GM13977 (cell line): ENCODE data around the gene PRDM16.

Source experiments
- DNase-seq: peaks from one replicate; pipeline ENCODE4 v3.0.0; 2012; ENCODE audit warnings: low spot score
- in situ Hi-C: fragments of 300-500 bp; cut with MboI; formaldehyde crosslinking; loops from one replicate; pipeline ENCODE4 v1.12.0; 2022; ENCODE audit warnings: low sequenced_read_pairs, low pct_unique_long_range_greater_than_20kb, mixed read lengths, inconsistent platforms; ENCODE audit not compliant: unreplicated experiment
- TF ChIP-seq, protein P1 (sequence below): IDR thresholded peaks from 2 replicates; pipeline ENCODE4 v1.5.1; 2012; ENCODE audit warnings: mild to moderate bottlenecking, control low read depth; ENCODE audit not compliant: insufficient read depth; ENCODE audit errors: extremely low read depth, missing control alignments

PRDM16 gene

DNA sequence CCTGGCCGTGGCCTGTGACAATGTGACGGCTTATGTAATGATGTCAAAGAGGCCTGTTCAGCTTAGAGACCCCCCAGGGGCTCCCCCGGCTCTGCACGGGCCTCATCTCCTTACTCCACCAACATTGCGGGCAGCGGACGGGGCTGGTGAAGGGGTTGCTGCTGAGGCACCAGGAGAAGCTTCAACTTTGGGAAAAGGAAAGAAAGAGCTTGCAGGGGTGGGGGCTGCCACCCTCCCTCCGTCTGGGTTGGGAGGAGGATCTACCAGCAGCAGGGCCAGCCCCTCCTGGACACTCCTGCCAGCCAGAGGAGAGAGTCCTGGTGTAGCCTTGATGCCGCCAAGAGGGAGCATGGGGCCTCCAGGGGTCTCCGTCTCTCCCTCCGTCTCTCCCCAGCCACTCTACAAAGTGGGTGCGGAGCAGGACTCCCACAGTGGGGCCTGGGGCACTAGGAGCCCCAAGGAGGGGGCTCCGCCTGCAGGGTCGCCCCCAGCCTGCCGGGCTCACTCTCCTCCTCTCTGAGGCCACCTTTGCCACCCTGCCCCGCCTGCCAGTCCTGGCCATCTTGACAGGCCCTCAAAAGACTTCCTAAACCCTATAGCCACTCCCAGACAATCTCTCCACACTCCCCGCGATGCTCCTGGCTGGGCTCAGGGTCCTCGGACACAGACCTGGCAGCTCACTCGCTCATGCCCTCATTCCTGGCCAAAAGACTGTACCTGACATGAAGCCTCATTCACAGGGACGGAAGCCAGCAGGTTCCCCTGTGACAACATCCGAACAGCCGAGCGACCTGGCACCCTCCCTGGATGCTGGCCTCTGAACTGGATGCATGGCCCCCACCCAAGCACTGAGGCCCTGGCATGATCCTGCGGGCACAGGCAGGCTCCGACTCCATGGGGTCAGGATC is 255.0 kb downstream of the PRDM16 start:
- TF ChIP-seq, protein P1, sequence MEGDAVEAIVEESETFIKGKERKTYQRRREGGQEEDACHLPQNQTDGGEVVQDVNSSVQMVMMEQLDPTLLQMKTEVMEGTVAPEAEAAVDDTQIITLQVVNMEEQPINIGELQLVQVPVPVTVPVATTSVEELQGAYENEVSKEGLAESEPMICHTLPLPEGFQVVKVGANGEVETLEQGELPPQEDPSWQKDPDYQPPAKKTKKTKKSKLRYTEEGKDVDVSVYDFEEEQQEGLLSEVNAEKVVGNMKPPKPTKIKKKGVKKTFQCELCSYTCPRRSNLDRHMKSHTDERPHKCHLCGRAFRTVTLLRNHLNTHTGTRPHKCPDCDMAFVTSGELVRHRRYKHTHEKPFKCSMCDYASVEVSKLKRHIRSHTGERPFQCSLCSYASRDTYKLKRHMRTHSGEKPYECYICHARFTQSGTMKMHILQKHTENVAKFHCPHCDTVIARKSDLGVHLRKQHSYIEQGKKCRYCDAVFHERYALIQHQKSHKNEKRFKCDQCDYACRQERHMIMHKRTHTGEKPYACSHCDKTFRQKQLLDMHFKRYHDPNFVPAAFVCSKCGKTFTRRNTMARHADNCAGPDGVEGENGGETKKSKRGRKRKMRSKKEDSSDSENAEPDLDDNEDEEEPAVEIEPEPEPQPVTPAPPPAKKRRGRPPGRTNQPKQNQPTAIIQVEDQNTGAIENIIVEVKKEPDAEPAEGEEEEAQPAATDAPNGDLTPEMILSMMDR = no peak
- DNase-seq = no peak
- in situ Hi-C loops = no loop called here

DNA sequence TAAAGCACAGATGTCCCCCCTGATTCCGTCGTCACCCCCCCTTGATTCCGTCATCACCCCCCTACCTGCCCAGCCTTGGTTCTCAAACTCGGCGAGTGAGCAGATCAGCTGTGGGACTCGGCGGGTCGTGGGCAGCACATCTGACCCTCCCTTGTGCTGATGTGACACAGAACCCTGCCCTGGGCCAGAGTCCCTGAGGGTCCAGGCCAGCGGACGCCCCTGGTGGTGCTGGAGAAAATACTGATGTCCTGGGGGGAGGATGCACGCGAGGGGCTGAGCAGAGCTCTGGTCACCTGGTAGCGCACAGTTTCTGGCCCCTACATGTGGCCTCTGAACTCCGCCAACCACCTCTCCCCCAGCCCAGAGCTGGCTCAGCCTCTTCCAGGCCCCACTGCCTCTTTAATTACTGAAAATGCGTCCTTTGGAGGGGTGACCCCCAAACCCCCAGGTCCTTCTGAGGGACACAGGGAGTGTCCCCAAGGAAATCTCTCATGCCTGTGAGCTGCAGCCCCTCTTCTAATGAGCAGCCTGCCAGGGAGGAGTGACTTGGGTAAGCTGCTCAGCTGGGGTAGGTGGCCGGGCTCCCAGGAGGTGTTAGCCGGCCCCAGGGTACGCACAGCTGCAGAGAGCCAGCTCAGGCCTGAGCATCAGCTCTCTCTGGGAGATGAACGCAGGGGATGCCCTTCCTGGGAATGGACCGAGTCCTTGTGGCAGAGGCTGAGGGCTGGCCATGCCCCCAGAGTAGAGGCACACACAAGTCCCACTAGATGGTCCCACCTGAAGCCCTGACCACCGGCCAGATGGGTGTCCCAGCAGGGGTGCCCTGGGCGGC is 255.9 kb downstream of the PRDM16 start:
- in situ Hi-C loops = no loop called here
- DNase-seq = no peak
- TF ChIP-seq, protein P1 = no peak

DNA sequence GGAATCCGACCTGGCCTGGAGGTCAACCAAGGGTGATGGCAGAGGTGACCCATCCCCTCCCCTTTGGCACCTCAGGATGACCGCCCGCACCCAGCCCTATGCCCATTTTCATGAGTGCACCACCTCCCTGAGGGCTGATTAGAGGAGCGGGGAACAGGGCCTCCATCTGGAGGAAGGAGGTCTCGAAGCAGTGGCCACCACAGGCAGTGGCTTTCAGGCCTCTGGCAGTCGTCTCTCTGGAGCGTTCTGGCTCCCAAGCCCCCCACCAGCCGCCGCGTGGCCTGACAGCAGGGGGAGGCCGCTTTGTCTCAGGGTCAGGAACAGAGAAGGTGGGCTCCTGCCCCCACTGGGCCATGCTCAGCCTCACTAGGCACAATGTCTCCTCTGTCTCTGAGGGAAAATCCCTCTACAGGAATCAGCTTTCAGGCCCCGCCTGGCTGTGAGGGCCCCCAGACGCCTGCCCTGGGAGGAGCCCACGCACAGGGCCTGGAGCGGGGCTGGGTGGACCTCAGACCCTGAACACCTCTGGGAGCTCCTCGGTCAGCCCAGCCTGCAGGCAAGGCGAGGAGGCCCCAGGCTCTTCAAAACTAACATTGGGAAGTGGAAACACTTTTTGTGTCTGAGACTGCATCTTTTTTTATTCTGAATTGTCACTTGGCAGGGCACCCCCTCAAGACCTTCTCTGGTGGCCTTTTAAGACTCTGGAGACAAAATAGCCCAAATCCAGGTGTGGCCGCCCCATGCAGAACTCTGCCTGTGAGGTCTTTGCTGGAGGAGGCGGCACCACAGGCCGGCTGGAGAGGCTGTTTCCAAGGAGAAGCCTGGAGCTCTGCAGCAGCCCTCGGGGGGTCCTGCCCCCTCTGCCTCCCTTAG is 257.7 kb downstream of the PRDM16 start:
- TF ChIP-seq, protein P1 = no peak
- in situ Hi-C loops = no loop called here
- no peak for DNase-seq

DNA sequence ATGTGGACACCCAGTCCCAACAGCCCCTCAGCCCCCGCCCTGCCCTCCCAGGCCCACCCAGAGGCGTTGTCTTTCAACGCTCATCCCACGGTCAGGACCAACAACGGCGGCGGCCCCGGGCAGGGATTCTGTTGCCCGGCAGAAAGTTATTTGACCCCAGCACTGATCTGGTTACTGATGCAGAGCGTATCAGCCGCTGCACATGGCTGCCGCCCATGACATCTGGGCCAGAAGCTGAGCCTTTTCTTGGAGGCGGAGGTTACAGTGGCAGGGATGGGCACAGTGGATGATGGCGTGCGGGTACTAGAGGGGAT is 258.3 kb downstream of the PRDM16 start:
- TF ChIP-seq, protein P1 = no peak
- DNase-seq = no peak
- in situ Hi-C loops = no loop called here

DNA sequence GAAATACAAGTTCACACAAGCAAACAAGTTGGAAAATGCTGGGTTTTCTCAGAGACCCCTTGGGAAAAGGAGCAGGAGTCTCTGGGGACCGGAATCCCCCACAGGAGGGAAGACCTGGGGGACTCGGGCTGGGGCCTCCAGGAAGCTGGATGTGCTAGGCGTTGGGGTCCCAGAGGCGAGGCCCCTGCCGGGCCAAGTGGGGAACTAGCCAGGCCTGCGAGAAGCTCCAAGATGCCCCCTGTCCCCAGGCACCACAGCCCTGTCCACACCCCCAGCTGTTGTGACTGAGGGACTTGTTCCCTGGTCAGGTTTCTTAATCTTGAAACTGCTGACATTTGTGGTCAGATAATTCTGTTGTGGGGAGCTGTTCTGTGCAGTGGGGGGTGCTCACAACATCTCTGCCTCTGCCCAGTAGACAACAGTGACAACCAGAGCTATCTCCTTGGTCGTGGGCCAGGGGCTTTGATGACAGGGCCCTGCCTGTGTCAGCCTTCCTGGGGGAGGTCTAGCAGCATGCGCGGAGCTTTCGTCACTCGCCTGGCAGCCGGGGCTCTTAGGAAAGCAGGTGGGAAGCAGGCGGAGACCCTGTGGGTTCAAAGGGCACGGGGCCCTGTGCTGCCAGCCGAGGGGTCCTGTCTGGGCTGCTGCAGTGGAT is 259.1 kb downstream of the PRDM16 start:
- DNase-seq = no peak
- TF ChIP-seq, protein P1 = no peak
- in situ Hi-C loops = no loop called here

DNA sequence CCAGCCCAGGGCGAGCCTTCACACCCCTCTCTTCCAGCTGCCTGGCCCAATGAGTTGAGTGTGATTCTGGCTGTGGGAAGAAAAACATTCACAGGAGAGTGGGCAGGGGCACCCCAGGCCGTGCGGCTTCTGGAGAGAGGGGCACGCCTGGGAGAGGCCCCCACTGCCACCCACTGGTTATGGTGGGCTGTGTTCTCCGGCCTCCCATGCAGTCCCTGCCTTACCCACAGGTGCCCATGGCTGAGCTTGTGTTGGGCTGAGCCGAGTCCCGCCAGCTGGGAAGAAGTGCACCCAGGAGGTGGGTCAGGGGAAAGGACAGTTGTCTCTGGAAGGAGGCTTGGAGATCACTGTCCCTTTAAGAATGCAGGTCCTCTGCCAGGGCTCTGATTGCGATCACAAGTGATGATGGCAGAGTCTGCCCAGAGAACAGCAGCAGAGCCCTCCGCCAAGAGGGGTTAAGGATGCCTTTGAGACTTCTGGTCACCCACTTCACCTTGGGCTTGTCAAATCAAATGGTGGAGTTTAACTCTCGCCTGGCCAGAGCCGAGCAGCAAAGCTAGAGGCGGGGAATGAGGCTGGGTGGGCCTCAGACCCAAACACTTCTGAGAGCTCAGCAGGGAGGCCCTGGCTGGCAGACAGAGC is 260.8 kb downstream of the PRDM16 start:
- TF ChIP-seq, protein P1 = no peak
- DNase-seq = no peak
- in situ Hi-C loops = no loop called here
